ENCODE measurements around the gene GRK5. TPM values are rescaled to one million over a fixed set of nuclear protein-coding genes. Genes with fewer than 3 reads are reported as not detected.

GRK5 gene
- total RNA-seq, 1 donor from 2014 or later: 163 TPM

- Mint-ChIP-seq H3K9me3 (ENCODE audit: unreplicated experiment) (no peaks in the 10 kb centered on the region), H3K27ac (ENCODE audit: unreplicated experiment) (no peak overlapping the region), H3K27me3 (ENCODE audit: unreplicated experiment) (peaks cover 48% of the 10 kb centered on the region), H3K4me1 (ENCODE audit: unreplicated experiment) (peaks cover 66% of the 10 kb centered on the region), H3K36me3 (ENCODE audit: low read depth, unreplicated experiment) (peaks cover 63% of the 10 kb centered on the region), H3K4me3 (ENCODE audit: unreplicated experiment) (peak overlapping the region; percentile 77)
- DNase-seq (ENCODE audit: low spot score): no peak
- TF ChIP-seq, protein P1, sequence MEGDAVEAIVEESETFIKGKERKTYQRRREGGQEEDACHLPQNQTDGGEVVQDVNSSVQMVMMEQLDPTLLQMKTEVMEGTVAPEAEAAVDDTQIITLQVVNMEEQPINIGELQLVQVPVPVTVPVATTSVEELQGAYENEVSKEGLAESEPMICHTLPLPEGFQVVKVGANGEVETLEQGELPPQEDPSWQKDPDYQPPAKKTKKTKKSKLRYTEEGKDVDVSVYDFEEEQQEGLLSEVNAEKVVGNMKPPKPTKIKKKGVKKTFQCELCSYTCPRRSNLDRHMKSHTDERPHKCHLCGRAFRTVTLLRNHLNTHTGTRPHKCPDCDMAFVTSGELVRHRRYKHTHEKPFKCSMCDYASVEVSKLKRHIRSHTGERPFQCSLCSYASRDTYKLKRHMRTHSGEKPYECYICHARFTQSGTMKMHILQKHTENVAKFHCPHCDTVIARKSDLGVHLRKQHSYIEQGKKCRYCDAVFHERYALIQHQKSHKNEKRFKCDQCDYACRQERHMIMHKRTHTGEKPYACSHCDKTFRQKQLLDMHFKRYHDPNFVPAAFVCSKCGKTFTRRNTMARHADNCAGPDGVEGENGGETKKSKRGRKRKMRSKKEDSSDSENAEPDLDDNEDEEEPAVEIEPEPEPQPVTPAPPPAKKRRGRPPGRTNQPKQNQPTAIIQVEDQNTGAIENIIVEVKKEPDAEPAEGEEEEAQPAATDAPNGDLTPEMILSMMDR (IDR thresholded peaks at IDR 0.05; ENCODE audit: unreplicated experiment): no peak
These were observed 186.1 kb downstream of the GRK5 start for GRCh38 chr10:119393421-119393820.

GRCh38 chr10:119393845-119394244, 186.5 kb downstream of the GRK5 start:
- H3K27ac Mint-ChIP-seq (ENCODE audit: unreplicated experiment): peak overlapping the region; percentile 57
- H3K27me3 Mint-ChIP-seq (ENCODE audit: unreplicated experiment): peaks cover 46% of the 10 kb centered on the region
- peaks cover 64% of the 10 kb centered on the region for H3K4me1 Mint-ChIP-seq (ENCODE audit: unreplicated experiment)
- no peak for DNase-seq (ENCODE audit: low spot score)
- H3K4me3 Mint-ChIP-seq (ENCODE audit: unreplicated experiment): peak overlapping the region; percentile 77
- peaks cover 63% of the 10 kb centered on the region for H3K36me3 Mint-ChIP-seq (ENCODE audit: low read depth, unreplicated experiment)
- TF ChIP-seq, protein P1 (IDR thresholded peaks at IDR 0.05; ENCODE audit: unreplicated experiment): no peak
- no peaks in the 10 kb centered on the region for H3K9me3 Mint-ChIP-seq (ENCODE audit: unreplicated experiment)

- Mint-ChIP-seq H3K4me1 (ENCODE audit: unreplicated experiment) (peaks cover 65% of the 10 kb centered on the region), H3K27ac (ENCODE audit: unreplicated experiment) (peak overlapping the region; percentile 77), H3K36me3 (ENCODE audit: low read depth, unreplicated experiment) (peaks cover 65% of the 10 kb centered on the region), H3K4me3 (ENCODE audit: unreplicated experiment) (peak overlapping the region; percentile 67), H3K9me3 (ENCODE audit: unreplicated experiment) (no peaks in the 10 kb centered on the region), H3K27me3 (ENCODE audit: unreplicated experiment) (peaks cover 51% of the 10 kb centered on the region)
- DNase-seq (ENCODE audit: low spot score): no peak
- TF ChIP-seq, protein P1 (IDR thresholded peaks at IDR 0.05; ENCODE audit: unreplicated experiment): no peak
These were observed 187.4 kb downstream of the GRK5 start for GRCh38 chr10:119394657-119395279.

GRCh38 chr10:119395280-119396007, 188.1 kb downstream of the GRK5 start:
- H3K36me3 Mint-ChIP-seq (ENCODE audit: low read depth, unreplicated experiment): peaks cover 66% of the 10 kb centered on the region
- H3K9me3 Mint-ChIP-seq (ENCODE audit: unreplicated experiment): no peaks in the 10 kb centered on the region
- H3K27ac Mint-ChIP-seq (ENCODE audit: unreplicated experiment): peak overlapping the region; percentile 77
- no peak for DNase-seq (ENCODE audit: low spot score)
- TF ChIP-seq, protein P1 (IDR thresholded peaks at IDR 0.05; ENCODE audit: unreplicated experiment): no peak
- H3K4me1 Mint-ChIP-seq (ENCODE audit: unreplicated experiment): peaks cover 68% of the 10 kb centered on the region
- H3K27me3 Mint-ChIP-seq (ENCODE audit: unreplicated experiment): peaks cover 54% of the 10 kb centered on the region
- peak overlapping the region; percentile 59 for H3K4me3 Mint-ChIP-seq (ENCODE audit: unreplicated experiment)

Data from endothelial cell (in vitro differentiated cells).